ENCODE results near the gene L3MBTL1. TPM values are rescaled to one million over a fixed set of nuclear protein-coding genes. Genes with fewer than 3 reads are reported as not detected.

The L3MBTL1 gene
- total RNA-seq, 1 donor from 2014 or later: 13.1 TPM

GRCh38 chr20:43511879-43512278, 4.4 kb downstream of the L3MBTL1 start:
- Histone ChIP-seq H3K9me3 (no peaks in the 10 kb centered on the region), H3K4me1 (peaks cover 0 to 3% of the 10 kb centered on the region in 2 donors), H3K4me3 (no peak overlapping the region), H3K27me3 (peaks cover 7% of the 10 kb centered on the region), H3K36me3 (no peaks in the 10 kb centered on the region), H3K27ac (no peak overlapping the region)
- TF ChIP-seq, protein P1, sequence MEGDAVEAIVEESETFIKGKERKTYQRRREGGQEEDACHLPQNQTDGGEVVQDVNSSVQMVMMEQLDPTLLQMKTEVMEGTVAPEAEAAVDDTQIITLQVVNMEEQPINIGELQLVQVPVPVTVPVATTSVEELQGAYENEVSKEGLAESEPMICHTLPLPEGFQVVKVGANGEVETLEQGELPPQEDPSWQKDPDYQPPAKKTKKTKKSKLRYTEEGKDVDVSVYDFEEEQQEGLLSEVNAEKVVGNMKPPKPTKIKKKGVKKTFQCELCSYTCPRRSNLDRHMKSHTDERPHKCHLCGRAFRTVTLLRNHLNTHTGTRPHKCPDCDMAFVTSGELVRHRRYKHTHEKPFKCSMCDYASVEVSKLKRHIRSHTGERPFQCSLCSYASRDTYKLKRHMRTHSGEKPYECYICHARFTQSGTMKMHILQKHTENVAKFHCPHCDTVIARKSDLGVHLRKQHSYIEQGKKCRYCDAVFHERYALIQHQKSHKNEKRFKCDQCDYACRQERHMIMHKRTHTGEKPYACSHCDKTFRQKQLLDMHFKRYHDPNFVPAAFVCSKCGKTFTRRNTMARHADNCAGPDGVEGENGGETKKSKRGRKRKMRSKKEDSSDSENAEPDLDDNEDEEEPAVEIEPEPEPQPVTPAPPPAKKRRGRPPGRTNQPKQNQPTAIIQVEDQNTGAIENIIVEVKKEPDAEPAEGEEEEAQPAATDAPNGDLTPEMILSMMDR (IDR thresholded peaks at IDR 0.05): no peak
- DNase-seq (ENCODE audit: low spot score in 2 of 2): no peak
- intact Hi-C loops (cut with DNase I): no loop called here

- DNase-seq (ENCODE audit: low spot score in 2 of 2): no peak
- no peaks in the 10 kb centered on the region for H3K9me3 ChIP-seq
- H3K27ac ChIP-seq: peak overlapping the region in 1 of 2 donors; percentile 12
- H3K27me3 ChIP-seq: no peaks in the 10 kb centered on the region
- H3K36me3 ChIP-seq: no peaks in the 10 kb centered on the region
- TF ChIP-seq, protein P1 (IDR thresholded peaks at IDR 0.05): no peak
- intact Hi-C loops (cut with DNase I): no loop called here
- peak overlapping the region; percentile 53 to 73 for H3K4me3 ChIP-seq
- H3K4me1 ChIP-seq: no peaks in the 10 kb centered on the region
Measured at GRCh38 chr20:43513372-43513930, 6.0 kb downstream of the L3MBTL1 start.

GRCh38 chr20:43513931-43514647, 6.6 kb downstream of the L3MBTL1 start:
- DNase-seq (ENCODE audit: low spot score in 2 of 2): peak; percentile 99
- Histone ChIP-seq H3K27ac (peak overlapping the region; percentile 66 to 77), H3K36me3 (no peaks in the 10 kb centered on the region), H3K9me3 (no peaks in the 10 kb centered on the region), H3K4me3 (peak overlapping the region; percentile 53 to 73), H3K27me3 (no peaks in the 10 kb centered on the region), H3K4me1 (no peaks in the 10 kb centered on the region)
- TF ChIP-seq, protein P1 (IDR thresholded peaks at IDR 0.05): peak in 2 of 3 experiments; percentile 25 to 33
- intact Hi-C loops (cut with DNase I): loop anchor here (1.0 kb wide), 1 partner anchor 57 kb away; the partner anchor contains the start of gene SRSF6

DNA sequence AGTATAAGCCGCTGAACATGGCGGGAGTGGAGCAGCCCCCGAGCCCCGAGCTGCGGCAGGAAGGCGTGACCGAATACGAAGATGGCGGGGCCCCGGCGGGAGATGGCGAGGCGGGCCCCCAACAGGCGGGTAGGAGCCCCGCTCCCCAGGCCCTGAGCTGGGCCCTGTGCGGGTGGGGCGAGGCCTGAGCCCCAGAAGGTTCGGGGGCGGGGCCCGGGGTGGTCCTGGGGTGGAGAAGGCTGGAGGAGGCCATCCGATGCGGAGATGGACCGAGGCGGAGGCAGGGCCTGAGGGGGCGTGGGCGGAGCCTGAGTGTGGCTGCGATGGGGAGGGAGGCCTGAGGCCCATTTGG, 7.1 kb downstream of the L3MBTL1 start:
- no peaks in the 10 kb centered on the region for H3K36me3 ChIP-seq
- H3K27me3 ChIP-seq: no peaks in the 10 kb centered on the region
- H3K27ac ChIP-seq: peak overlapping the region; percentile 66 to 77
- no peak for DNase-seq (ENCODE audit: low spot score in 2 of 2)
- intact Hi-C loops (cut with DNase I): loop anchor here (1.0 kb wide), 1 partner anchor 57 kb away; the partner anchor contains the start of gene SRSF6
- H3K4me3 ChIP-seq: peak overlapping the region; percentile 45 to 73
- no peaks in the 10 kb centered on the region for H3K9me3 ChIP-seq
- no peaks in the 10 kb centered on the region for H3K4me1 ChIP-seq
- TF ChIP-seq, protein P1 (IDR thresholded peaks at IDR 0.05): no peak

DNA sequence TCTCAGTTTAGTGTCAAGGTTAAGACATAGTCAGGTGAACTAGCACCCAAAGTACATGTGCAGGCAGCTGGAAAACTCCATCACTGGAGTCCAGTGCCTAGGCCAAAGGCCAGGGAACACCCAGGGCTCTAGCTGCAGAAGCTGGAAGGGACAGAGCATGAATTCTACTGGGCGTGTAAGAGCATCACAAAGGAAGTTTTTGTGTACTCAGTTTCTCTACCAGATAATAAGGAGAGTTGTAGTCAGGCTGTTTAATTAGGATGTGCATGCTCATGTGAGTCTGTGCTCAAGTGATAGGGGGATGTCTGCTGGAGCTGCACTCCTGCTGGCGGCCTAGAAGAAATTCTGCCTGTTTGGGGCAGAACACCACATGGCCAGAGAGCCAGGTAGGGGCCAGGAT, 8.1 kb downstream of the L3MBTL1 start:
- Histone ChIP-seq H3K27ac (peak overlapping the region in 1 of 2 donors; percentile 66), H3K4me1 (no peaks in the 10 kb centered on the region), H3K27me3 (no peaks in the 10 kb centered on the region), H3K9me3 (no peaks in the 10 kb centered on the region), H3K36me3 (no peaks in the 10 kb centered on the region), H3K4me3 (peak overlapping the region in 1 of 2 donors; percentile 73)
- no peak for DNase-seq (ENCODE audit: low spot score in 2 of 2)
- intact Hi-C loops (cut with DNase I): no loop called here
- TF ChIP-seq, protein P1 (IDR thresholded peaks at IDR 0.05): no peak
